NB4 (cell line): ENCODE data around the gene RRM2.

Experiments used
- POLR2A ChIP-seq: IDR thresholded peaks from 2 replicates; pipeline ENCODE4 v1.6.1; 2011; ENCODE audit warnings: mild to moderate bottlenecking; ENCODE audit not compliant: insufficient read length; ENCODE audit errors: extremely low read depth
- TF ChIP-seq, protein P1 (sequence below): IDR thresholded peaks from one replicate; pipeline ENCODE4 v1.5.1; 2012; ENCODE audit warnings: low read depth, low read length

DNA sequence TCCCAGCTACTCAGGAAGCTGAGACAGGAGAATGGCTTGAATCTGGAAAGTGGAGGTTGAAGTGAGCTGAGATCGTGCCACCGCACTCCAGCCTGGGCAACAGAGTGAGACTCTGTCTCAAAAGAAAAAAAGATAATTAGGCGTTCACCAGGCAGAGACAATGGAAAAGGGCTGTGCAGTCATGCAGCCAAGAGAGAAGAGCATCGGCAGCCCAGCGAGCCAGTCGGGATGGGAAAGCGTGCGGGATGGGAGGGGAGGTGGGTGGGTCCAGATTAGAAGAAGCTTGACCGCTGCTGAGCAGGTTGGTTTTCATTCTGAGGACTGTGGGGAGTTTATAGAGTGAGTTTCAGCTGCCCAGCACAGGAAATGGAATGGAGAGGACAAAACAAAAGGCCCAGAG lies 27.4 kb upstream of the RRM2 start:
- TF ChIP-seq, protein P1, sequence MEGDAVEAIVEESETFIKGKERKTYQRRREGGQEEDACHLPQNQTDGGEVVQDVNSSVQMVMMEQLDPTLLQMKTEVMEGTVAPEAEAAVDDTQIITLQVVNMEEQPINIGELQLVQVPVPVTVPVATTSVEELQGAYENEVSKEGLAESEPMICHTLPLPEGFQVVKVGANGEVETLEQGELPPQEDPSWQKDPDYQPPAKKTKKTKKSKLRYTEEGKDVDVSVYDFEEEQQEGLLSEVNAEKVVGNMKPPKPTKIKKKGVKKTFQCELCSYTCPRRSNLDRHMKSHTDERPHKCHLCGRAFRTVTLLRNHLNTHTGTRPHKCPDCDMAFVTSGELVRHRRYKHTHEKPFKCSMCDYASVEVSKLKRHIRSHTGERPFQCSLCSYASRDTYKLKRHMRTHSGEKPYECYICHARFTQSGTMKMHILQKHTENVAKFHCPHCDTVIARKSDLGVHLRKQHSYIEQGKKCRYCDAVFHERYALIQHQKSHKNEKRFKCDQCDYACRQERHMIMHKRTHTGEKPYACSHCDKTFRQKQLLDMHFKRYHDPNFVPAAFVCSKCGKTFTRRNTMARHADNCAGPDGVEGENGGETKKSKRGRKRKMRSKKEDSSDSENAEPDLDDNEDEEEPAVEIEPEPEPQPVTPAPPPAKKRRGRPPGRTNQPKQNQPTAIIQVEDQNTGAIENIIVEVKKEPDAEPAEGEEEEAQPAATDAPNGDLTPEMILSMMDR, result no peak
- no peak for TF ChIP-seq POLR2A
